Inflammatory macrophage treated with lipopolysaccharide for 1 hour (primary cell): Measurements from ENCODE around the gene OPHN1.
"Not testable (repeated sequence)": the region's sequence is repeated elsewhere in the genome, so short reads cannot be mapped to it uniquely, and the experiment has no call there.

Experiments used
- DNase-seq, 2 donors: peaks; one replicate each; pipeline ENCODE4 v3.0.0-alpha.2; 2020 to 2022

The OPHN1 gene

GRCh38 chrX:68354879-68355628 is 78.2 kb downstream of the OPHN1 start:
- DNase-seq: no peak

- peak; percentile 3 for DNase-seq
Measured at GRCh38 chrX:68345025-68345424, 88.3 kb downstream of the OPHN1 start.

- DNase-seq: no peak
Measured at GRCh38 chrX:68343551-68343950, 89.7 kb downstream of the OPHN1 start.

- no peak for DNase-seq
Measured at GRCh38 chrX:68332201-68332731, 101.0 kb downstream of the OPHN1 start.

- DNase-seq: not testable (repeated sequence)
Measured at GRCh38 chrX:68326841-68327240, 106.5 kb downstream of the OPHN1 start.

- peak in 1 of 2 donors; percentile 1 for DNase-seq
Measured at GRCh38 chrX:68307769-68308168, 125.5 kb downstream of the OPHN1 start.

- no peak for DNase-seq
Measured at GRCh38 chrX:68304602-68305001, 128.7 kb downstream of the OPHN1 start.

GRCh38 chrX:68299898-68300297 is 133.4 kb downstream of the OPHN1 start:
- no peak for DNase-seq

GRCh38 chrX:68292471-68292870 is 140.8 kb downstream of the OPHN1 start:
- DNase-seq: no peak

GRCh38 chrX:68288127-68288526 is 145.2 kb downstream of the OPHN1 start:
- no peak for DNase-seq

- DNase-seq: no peak
Measured at GRCh38 chrX:68287419-68287818, 145.9 kb downstream of the OPHN1 start.

- DNase-seq: no peak
Measured at GRCh38 chrX:68286980-68287379, 146.3 kb downstream of the OPHN1 start.

GRCh38 chrX:68286076-68286475 is 147.2 kb downstream of the OPHN1 start:
- no peak for DNase-seq

- DNase-seq: no peak
Measured at GRCh38 chrX:68284281-68284904, 148.9 kb downstream of the OPHN1 start.

- no peak for DNase-seq
Measured at GRCh38 chrX:68273887-68274286, 159.4 kb downstream of the OPHN1 start.

GRCh38 chrX:68264793-68265192 is 168.5 kb downstream of the OPHN1 start:
- not testable (repeated sequence) for DNase-seq

GRCh38 chrX:68261060-68261672 is 172.1 kb downstream of the OPHN1 start:
- DNase-seq: peak in 1 of 2 donors; percentile 11

GRCh38 chrX:68256990-68257389 is 176.3 kb downstream of the OPHN1 start:
- DNase-seq: no peak

GRCh38 chrX:68254738-68255645 is 178.3 kb downstream of the OPHN1 start:
- no peak for DNase-seq

GRCh38 chrX:68252664-68253063 is 180.6 kb downstream of the OPHN1 start:
- DNase-seq: no peak

- no peak for DNase-seq
Measured at GRCh38 chrX:68249903-68250302, 183.4 kb downstream of the OPHN1 start.

GRCh38 chrX:68249401-68249831 is 183.9 kb downstream of the OPHN1 start:
- no peak for DNase-seq

- peak in 1 of 2 donors; percentile 5 for DNase-seq
Measured at GRCh38 chrX:68238568-68238967, 194.7 kb downstream of the OPHN1 start.
